NOMO-1 (cell line): ENCODE data around the gene SELENOI.
A peak's percentile ranks its signal among the peaks of the same experiment; 100 is the strongest.
"Not testable (repeated sequence)": the region's sequence is repeated elsewhere in the genome, so short reads cannot be mapped to it uniquely, and the experiment has no call there.

Experiments used
- DNase-seq, 2 experiments: peaks; one replicate each; lab custom pipeline; 2025; ENCODE audit not compliant: unreplicated experiment in 2 of 2; lab: John Stamatoyannopoulos, UW

Gene SELENOI

GRCh38 chr2:26355038-26355995, 9.4 kb downstream of the SELENOI start:
- no peak for DNase-seq

- no peak for DNase-seq
These were observed 10.2 kb downstream of the SELENOI start for GRCh38 chr2:26356111-26356510.

GRCh38 chr2:26356771-26357170, 10.8 kb downstream of the SELENOI start:
- DNase-seq, result no peak

- DNase-seq, result no peak
These were observed 14.0 kb downstream of the SELENOI start for GRCh38 chr2:26359886-26360473.

GRCh38 chr2:26363323-26363722, 17.4 kb downstream of the SELENOI start:
- no peak for DNase-seq

- DNase-seq, result no peak
These were observed 18.0 kb downstream of the SELENOI start for GRCh38 chr2:26363958-26364357.

GRCh38 chr2:26364669-26365068, 18.7 kb downstream of the SELENOI start:
- DNase-seq, result no peak

- no peak for DNase-seq
These were observed 21.0 kb downstream of the SELENOI start for GRCh38 chr2:26366957-26367356.

- not testable (repeated sequence) for DNase-seq
These were observed 23.7 kb downstream of the SELENOI start for GRCh38 chr2:26369664-26370063.

GRCh38 chr2:26370909-26371308, 25.0 kb downstream of the SELENOI start:
- not testable (repeated sequence) for DNase-seq

- DNase-seq, result no peak
These were observed 30.9 kb downstream of the SELENOI start for GRCh38 chr2:26376799-26377198.

- no peak for DNase-seq
These were observed 34.3 kb downstream of the SELENOI start for GRCh38 chr2:26380281-26380680.

- peak in 1 of 2 experiments; percentile 18 for DNase-seq
These were observed 36.6 kb downstream of the SELENOI start for GRCh38 chr2:26382564-26382963.

GRCh38 chr2:26384183-26384582, 38.2 kb downstream of the SELENOI start:
- no peak for DNase-seq

GRCh38 chr2:26384597-26384996, 38.7 kb downstream of the SELENOI start:
- DNase-seq, result no peak

- no peak for DNase-seq
These were observed 41.2 kb downstream of the SELENOI start for GRCh38 chr2:26387189-26387588.

GRCh38 chr2:26394694-26395093, 48.8 kb downstream of the SELENOI start:
- DNase-seq, result no peak

GRCh38 chr2:26395394-26395793, 49.5 kb downstream of the SELENOI start:
- no peak for DNase-seq

GRCh38 chr2:26396734-26397298, 50.9 kb downstream of the SELENOI start:
- no peak for DNase-seq

- DNase-seq, result no peak
These were observed 53.9 kb downstream of the SELENOI start for GRCh38 chr2:26399771-26400376.

- no peak for DNase-seq
These were observed 54.8 kb downstream of the SELENOI start for GRCh38 chr2:26400723-26401122.
